Mammary epithelial cell (primary cell): ENCODE data around the gene TRIM25.

Source experiments
- EZH2 ChIP-seq: IDR thresholded peaks from 2 replicates; pipeline ENCODE4 v1.6.1; 2012; ENCODE audit warnings: low read length, inconsistent platforms, borderline replicate concordance
- TF ChIP-seq, protein P1 (sequence below), 2 donors: IDR thresholded peaks in 1 of 2; conservative IDR thresholded peaks in 1 of 2; 2 replicates each; pipeline ENCODE4 v1.5.1; 2011 to 2012; ENCODE audit warnings: inconsistent platforms in 2 of 2, low read length in 2 of 2, mild to moderate bottlenecking in 2 of 2, control low read depth in 1 of 2, low read depth in 1 of 2; ENCODE audit not compliant: insufficient read depth in 1 of 2; ENCODE audit errors: extremely low read depth in 1 of 2

DNA sequence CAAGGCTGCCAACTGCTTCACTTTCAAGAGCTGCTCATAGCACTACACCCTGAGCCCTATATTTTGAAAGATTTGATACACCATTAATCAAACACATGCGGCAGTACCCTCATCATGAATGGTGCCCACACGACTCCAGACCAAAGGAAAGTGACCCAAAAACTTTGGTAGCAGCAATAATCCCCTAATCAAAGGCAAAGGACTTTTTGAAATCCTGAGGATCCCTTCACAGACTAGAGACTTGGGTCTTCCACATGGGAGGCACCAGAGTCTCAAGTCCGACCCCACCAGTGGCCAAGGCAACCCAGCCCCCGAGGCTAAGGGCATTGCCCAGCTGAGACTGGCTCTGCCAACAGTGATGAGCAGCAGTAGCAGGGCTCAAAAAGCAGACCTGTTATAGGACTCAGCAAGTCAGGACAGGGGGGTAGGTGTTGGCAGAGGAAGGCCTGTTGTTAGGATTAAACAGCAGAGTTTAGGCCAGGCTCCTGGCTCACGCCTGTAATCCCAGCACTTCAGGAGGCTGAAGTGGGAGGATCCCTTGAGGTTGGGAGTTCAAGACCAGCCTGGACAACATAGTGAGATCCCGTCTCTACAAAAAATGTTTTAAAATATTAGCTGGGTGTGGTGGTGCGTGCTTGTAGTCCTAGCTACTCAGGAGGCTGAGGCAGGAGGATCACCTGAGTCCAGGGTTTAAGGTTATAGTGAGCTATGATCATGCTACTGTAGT is 3.2 kb downstream of the TRIM25 start:
- TF ChIP-seq, protein P1, sequence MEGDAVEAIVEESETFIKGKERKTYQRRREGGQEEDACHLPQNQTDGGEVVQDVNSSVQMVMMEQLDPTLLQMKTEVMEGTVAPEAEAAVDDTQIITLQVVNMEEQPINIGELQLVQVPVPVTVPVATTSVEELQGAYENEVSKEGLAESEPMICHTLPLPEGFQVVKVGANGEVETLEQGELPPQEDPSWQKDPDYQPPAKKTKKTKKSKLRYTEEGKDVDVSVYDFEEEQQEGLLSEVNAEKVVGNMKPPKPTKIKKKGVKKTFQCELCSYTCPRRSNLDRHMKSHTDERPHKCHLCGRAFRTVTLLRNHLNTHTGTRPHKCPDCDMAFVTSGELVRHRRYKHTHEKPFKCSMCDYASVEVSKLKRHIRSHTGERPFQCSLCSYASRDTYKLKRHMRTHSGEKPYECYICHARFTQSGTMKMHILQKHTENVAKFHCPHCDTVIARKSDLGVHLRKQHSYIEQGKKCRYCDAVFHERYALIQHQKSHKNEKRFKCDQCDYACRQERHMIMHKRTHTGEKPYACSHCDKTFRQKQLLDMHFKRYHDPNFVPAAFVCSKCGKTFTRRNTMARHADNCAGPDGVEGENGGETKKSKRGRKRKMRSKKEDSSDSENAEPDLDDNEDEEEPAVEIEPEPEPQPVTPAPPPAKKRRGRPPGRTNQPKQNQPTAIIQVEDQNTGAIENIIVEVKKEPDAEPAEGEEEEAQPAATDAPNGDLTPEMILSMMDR (conservative IDR thresholded peaks at IDR 0.05 in 1 of 2, IDR thresholded peaks at IDR 0.05 in 1 of 2; ENCODE audit: extremely low read depth in 1 of 2, insufficient read depth in 1 of 2, low read depth in 1 of 2, low read length in 2 of 2), result no peak
- no peak for TF ChIP-seq EZH2
